Measurements from ENCODE around the gene FAM162A.

- no peak for TF ChIP-seq POLR2A (IDR thresholded peaks at IDR 0.05)
- TF ChIP-seq, protein P1, sequence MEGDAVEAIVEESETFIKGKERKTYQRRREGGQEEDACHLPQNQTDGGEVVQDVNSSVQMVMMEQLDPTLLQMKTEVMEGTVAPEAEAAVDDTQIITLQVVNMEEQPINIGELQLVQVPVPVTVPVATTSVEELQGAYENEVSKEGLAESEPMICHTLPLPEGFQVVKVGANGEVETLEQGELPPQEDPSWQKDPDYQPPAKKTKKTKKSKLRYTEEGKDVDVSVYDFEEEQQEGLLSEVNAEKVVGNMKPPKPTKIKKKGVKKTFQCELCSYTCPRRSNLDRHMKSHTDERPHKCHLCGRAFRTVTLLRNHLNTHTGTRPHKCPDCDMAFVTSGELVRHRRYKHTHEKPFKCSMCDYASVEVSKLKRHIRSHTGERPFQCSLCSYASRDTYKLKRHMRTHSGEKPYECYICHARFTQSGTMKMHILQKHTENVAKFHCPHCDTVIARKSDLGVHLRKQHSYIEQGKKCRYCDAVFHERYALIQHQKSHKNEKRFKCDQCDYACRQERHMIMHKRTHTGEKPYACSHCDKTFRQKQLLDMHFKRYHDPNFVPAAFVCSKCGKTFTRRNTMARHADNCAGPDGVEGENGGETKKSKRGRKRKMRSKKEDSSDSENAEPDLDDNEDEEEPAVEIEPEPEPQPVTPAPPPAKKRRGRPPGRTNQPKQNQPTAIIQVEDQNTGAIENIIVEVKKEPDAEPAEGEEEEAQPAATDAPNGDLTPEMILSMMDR (IDR thresholded peaks at IDR 0.05), result no peak
Observed at GRCh38 chr3:122390665-122391064, 6.7 kb downstream of the FAM162A start.

All from heart left ventricle (tissue), 13 donors.